HepG2 (cell line): ENCODE data around the gene MLN. TPM values are rescaled to one million over a fixed set of nuclear protein-coding genes. Genes with fewer than 3 reads are reported as not detected.

ENCODE experiments used
- ATF5 ChIP-seq: sonication (generic); formaldehyde crosslinking; IDR thresholded peaks from 2 replicates; pipeline ENCODE4 v1.4.0; 2020; ENCODE audit warnings: mild to moderate bottlenecking, low read depth, missing genetic modification reagents
- CHCHD3 ChIP-seq: sonication (generic); formaldehyde crosslinking; IDR thresholded peaks from 2 replicates; pipeline ENCODE4 v1.8.0; 2022; ENCODE audit warnings: mild to moderate bottlenecking, missing genetic modification reagents, moderate library complexity
- ETV6 ChIP-seq: sonication (generic); formaldehyde crosslinking; conservative IDR thresholded peaks from 2 replicates; pipeline ENCODE4 v1.4.0; 2020; ENCODE audit warnings: missing genetic modification reagents
- MNT ChIP-seq: fragments of 450-650 bp; IDR thresholded peaks from 2 replicates; pipeline ENCODE4 v1.6.1; 2016
- PLRG1 ChIP-seq: fragments of 450-650 bp; conservative IDR thresholded peaks from 2 replicates; pipeline ENCODE4 v1.6.1; 2016
- PRDM4 ChIP-seq: sonication (generic); formaldehyde crosslinking; IDR thresholded peaks from 2 replicates; pipeline ENCODE4 v1.9.0; 2021; ENCODE audit warnings: missing genetic modification reagents, borderline replicate concordance
- RFX1 ChIP-seq: fragments of 450-650 bp; IDR thresholded peaks from 2 replicates; pipeline ENCODE4 v1.6.1; 2017
- TARDBP ChIP-seq: sonication (generic); formaldehyde crosslinking; IDR thresholded peaks from 2 replicates; pipeline ENCODE4 v1.8.0; 2022; ENCODE audit warnings: mild to moderate bottlenecking, missing genetic modification reagents
- THAP9 ChIP-seq: sonication (generic); formaldehyde crosslinking; IDR thresholded peaks from 2 replicates; pipeline ENCODE4; 2020; ENCODE audit warnings: missing genetic modification reagents, mild to moderate bottlenecking, borderline replicate concordance
- ZC3H13 ChIP-seq: sonication (generic); formaldehyde crosslinking; IDR thresholded peaks from 2 replicates; pipeline ENCODE4 v1.8.1; 2023; ENCODE audit warnings: mild to moderate bottlenecking, missing genetic modification reagents, moderate library complexity
- ZFAT ChIP-seq: sonication (generic); formaldehyde crosslinking; conservative IDR thresholded peaks from 2 replicates; pipeline ENCODE4 v1.8.1; 2023; ENCODE audit warnings: missing genetic modification reagents, inconsistent platforms
- ZNF331 ChIP-seq: sonication (generic); formaldehyde crosslinking; IDR thresholded peaks from 2 replicates; pipeline ENCODE4 v1.4.0; 2020; ENCODE audit warnings: missing genetic modification reagents
- ZNF367 ChIP-seq: sonication (generic); formaldehyde crosslinking; IDR thresholded peaks from 2 replicates; pipeline ENCODE4 v1.4.0; 2020; ENCODE audit warnings: missing genetic modification reagents, borderline replicate concordance
- ZNF44 ChIP-seq: sonication (generic); formaldehyde crosslinking; IDR thresholded peaks from 2 replicates; pipeline ENCODE4 v1.5.1; 2020; ENCODE audit warnings: mild to moderate bottlenecking, missing genetic modification reagents
- ZNF557 ChIP-seq: sonication (generic); formaldehyde crosslinking; IDR thresholded peaks from 2 replicates; pipeline ENCODE4 v1.4.0; 2020; ENCODE audit warnings: missing genetic modification reagents
- ZNF564 ChIP-seq: sonication (generic); formaldehyde crosslinking; IDR thresholded peaks from 2 replicates; pipeline ENCODE4 v1.8.1; 2023; ENCODE audit warnings: mild to moderate bottlenecking, missing genetic modification reagents
- ZNF674 ChIP-seq: sonication (generic); formaldehyde crosslinking; IDR thresholded peaks from 2 replicates; pipeline ENCODE4 v1.5.0; 2020; ENCODE audit warnings: low read depth, mild to moderate bottlenecking, missing genetic modification reagents
- polyA plus RNA-seq, 8 experiments: library from polyadenylated mRNA; depleted of rRNA in 3 of 8; stranded (reverse) in 7 of 8; unstranded in 1 of 8; fragments of >200 nt; fragmentation: Illumina TruSeq in 4 of 8; extraction: Trizol in 4 of 8; gene quantifications; 2 replicates each; pipeline versions ENCODE4 v1.2.1 to v1.2.3, GENCODE V29; 2011 to 2016; ENCODE audit warnings: low read depth in 4 of 8, missing spikeins in 1 of 8, mixed read lengths in 1 of 8; ENCODE audit not compliant: insufficient read depth in 1 of 8
- total RNA-seq, 5 experiments: library from RNA; depleted of rRNA; stranded (reverse); fragments of >200 nt; fragmentation: Illumina TruSeq; extraction: Trizol; gene quantifications; 2 replicates each; pipeline ENCODE4 v1.2.3, GENCODE V29; 2016; ENCODE audit warnings: low read depth in 1 of 5
- TF ChIP-seq, protein P1 (sequence below): sonication (generic); formaldehyde crosslinking; IDR thresholded peaks from 2 replicates; pipeline ENCODE4 v1.4.0; 2020; ENCODE audit warnings: missing genetic modification reagents
- TF ChIP-seq, protein P2 (sequence below): IDR thresholded peaks from 2 replicates; pipeline ENCODE4 v1.6.1; 2016; ENCODE audit warnings: missing biosample characterization, missing genetic modification reagents, low read depth

MLN gene
- total and polyA plus RNA-seq, 2 of the 13 experiments (the other 11 are each of a cell fraction or from before 2014, with no cell fraction given), result not detected

GRCh38 chr6:33812669-33813068 is 8.9 kb upstream of the MLN start (continued):
- no peak for TF ChIP-seq PLRG1
- TF ChIP-seq THAP9, result 0 out of 2 replicates have a peak, but pooled peaks have one; percentile 39
- peak; percentile 95; the same call in 1 of the 2 replicates for TF ChIP-seq ZNF557 (CRISPR knock-in tag)
- TF ChIP-seq PRDM4 (CRISPR knock-in tag), result 0 out of 2 replicates have a peak, but pooled peaks have one; percentile 85
- 0 out of 2 replicates have a peak, but pooled peaks have one; percentile 56 for TF ChIP-seq ATF5 (CRISPR knock-in tag)
- peak; percentile 60; the same call in 1 of the 2 replicates for TF ChIP-seq ZNF367 (CRISPR knock-in tag)
- TF ChIP-seq, protein P1, sequence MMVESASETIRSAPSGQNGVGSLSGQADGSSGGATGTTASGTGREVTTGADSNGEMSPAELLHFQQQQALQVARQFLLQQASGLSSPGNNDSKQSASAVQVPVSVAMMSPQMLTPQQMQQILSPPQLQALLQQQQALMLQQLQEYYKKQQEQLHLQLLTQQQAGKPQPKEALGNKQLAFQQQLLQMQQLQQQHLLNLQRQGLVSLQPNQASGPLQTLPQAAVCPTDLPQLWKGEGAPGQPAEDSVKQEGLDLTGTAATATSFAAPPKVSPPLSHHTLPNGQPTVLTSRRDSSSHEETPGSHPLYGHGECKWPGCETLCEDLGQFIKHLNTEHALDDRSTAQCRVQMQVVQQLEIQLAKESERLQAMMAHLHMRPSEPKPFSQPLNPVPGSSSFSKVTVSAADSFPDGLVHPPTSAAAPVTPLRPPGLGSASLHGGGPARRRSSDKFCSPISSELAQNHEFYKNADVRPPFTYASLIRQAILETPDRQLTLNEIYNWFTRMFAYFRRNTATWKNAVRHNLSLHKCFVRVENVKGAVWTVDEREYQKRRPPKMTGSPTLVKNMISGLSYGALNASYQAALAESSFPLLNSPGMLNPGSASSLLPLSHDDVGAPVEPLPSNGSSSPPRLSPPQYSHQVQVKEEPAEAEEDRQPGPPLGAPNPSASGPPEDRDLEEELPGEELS (CRISPR knock-in tag), result no peak
- 0 out of 2 replicates have a peak, but pooled peaks have one; percentile 44 for TF ChIP-seq ZNF564 (CRISPR knock-in tag)
- peak; percentile 94 for TF ChIP-seq ZNF331 (CRISPR knock-in tag)
- peak; percentile 96 for TF ChIP-seq ETV6 (CRISPR knock-in tag)
- TF ChIP-seq ZC3H13 (CRISPR knock-in tag), result 0 out of 2 replicates have a peak, but pooled peaks have one; percentile 51
- no peak for TF ChIP-seq RFX1
- peak; percentile 55; the same call in 1 of the 2 replicates for TF ChIP-seq CHCHD3 (CRISPR knock-in tag)
- TF ChIP-seq ZNF674 (CRISPR knock-in tag), result no peak
- TF ChIP-seq TARDBP, result no peak
- peak; percentile 36; the same call in 1 of the 2 replicates for TF ChIP-seq ZFAT (CRISPR knock-in tag)
- TF ChIP-seq, protein P2, sequence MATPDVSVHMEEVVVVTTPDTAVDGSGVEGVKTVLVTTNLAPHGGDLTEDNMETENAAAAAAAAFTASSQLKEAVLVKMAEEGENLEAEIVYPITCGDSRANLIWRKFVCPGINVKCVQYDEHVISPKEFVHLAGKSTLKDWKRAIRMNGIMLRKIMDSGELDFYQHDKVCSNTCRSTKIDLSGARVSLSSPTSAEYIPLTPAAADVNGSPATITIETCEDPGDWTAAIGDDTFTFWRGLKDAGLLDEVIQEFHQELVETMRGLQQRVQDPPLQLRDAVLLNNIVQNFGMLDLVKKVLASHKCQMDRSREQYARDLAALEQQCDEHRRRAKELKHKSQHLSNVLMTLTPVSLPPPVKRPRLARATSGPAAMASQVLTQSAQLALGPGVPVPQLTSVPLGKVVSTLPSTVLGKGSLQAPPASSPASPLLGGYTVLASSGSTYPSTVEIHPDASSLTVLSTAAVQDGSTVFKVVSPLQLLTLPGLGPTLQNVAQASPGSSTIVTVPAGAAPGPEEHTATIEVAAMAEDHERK (CRISPR knock-in tag), result no peak
- no peak for TF ChIP-seq MNT
- no peak for TF ChIP-seq ZNF44
